ENCODE measurements around the gene TMEM141. TPM values are rescaled to one million over a fixed set of nuclear protein-coding genes. Genes with fewer than 3 reads are reported as not detected.

Gene TMEM141
- total and polyA plus RNA-seq, 10 of the 15 experiments (the other 5 are each of a cell fraction or from before 2014, with no cell fraction given), result 7.8 to 48.6 (median 34.4) TPM

DNA sequence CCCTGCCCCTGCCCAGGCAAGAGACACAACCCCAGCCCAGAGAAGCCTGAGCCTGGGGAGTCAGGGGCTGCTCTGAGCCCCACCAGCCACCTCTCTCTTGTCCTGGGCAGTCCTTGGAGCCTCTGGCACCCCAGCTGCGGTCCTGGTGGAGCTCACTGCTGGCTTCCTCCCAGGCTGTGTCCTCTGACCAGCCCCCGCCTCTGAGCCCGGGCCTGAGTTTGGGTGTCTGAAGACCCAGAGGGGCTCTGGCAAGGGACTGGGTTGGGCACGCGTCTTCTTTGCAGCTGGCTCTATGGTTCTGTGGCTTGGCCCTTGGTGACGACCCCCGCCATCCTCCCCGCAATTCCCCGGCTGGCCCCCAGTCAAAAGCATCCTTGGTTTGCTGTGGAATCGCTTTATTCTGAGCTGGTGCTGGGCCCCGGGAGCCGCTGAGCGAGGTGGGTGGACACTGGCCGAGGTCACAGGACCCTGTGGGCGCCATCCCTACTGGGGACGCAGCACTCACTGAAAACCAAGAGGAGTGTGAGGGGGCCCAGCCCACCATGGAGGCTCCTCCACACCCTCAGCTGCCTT is 47.4 kb upstream of the TMEM141 start:
- intact Hi-C loops (cut with micrococcal nuclease; ENCODE audit: unreplicated experiment), result no loop called here
- ChIA-PET CTCF (no interaction called here), SMC1A (ENCODE audit: uncharacterized antibody, unreplicated experiment) (no interaction called here), POLR2A (no interaction called here), RAD21 (ENCODE audit: unreplicated experiment) (interaction anchor here (1.2 kb wide), 1 partner anchor 14 kb away, joined by 3 read pairs; no protein-coding TSS in a partner anchor)
- BruUV-seq (replicated peaks), result no TSS peak
- Histone ChIP-seq H3K4me1 (ENCODE audit: control insufficient read depth, insufficient read depth, low read length) (peaks cover 15% of the 10 kb centered on the region), H3K79me2 (ENCODE audit: control insufficient read depth, insufficient read depth, low read length) (no peaks in the 10 kb centered on the region), H3K4me2 (ENCODE audit: control insufficient read depth, insufficient read depth) (no peak overlapping the region), H3K36me3 (ENCODE audit: control insufficient read depth in 2 of 2, insufficient read depth in 2 of 2, low read length in 1 of 2) (no peaks in the 10 kb centered on the region), H4K20me1 (ENCODE audit: control insufficient read depth, insufficient read depth) (no peaks in the 10 kb centered on the region), H3K27me3 (replicated peaks in 1 of 2; ENCODE audit: control insufficient read depth in 2 of 2, insufficient read depth in 2 of 2, low read length in 1 of 2) (peaks cover 0 to 8% of the 10 kb centered on the region in 2 experiments; a peak in 3 of 4 replicates), H2AFZ (ENCODE audit: control insufficient read depth, low read depth, low read length) (no peak overlapping the region), H3K4me3 (no peak overlapping the region), H3K9me3 (replicated peaks; ENCODE audit: control insufficient read depth, insufficient read depth, low read length) (no peaks in the 10 kb centered on the region), H3K9ac (ENCODE audit: control insufficient read depth, insufficient read depth, low read length) (no peak overlapping the region), H3K27ac (ENCODE audit: control insufficient read depth, insufficient read depth) (no peak overlapping the region)
- ATAC-seq, result no peak
- DNase-seq (ENCODE audit: low read depth, low spot score), result no peak
- FAIRE-seq, result no peak
- in situ Hi-C loops (cut with MboI), result no loop called here
- WGBS (ENCODE audit: insufficient coverage, insufficient replicate concordance, low lambda C conversion rate, missing lambda C conversion rate), result 51% methylated on average over 16 of the region's 16 CpGs
- TF ChIP-seq USF2 (IDR thresholded peaks at IDR 0.05; ENCODE audit: borderline replicate concordance, low read depth, low read length) (no peak), NRF1 (conservative IDR thresholded peaks at IDR 0.05; ENCODE audit: low read depth, low read length) (no peak), CHD2 (IDR thresholded peaks at IDR 0.05; ENCODE audit: borderline replicate concordance, low read depth, low read length) (no peak), KAT2A (conservative IDR thresholded peaks at IDR 0.05; ENCODE audit: control insufficient read depth, low read depth, low read length) (no peak), TCF12 (IDR thresholded peaks at IDR 0.05; ENCODE audit: low read depth, low read length) (no peak), CREB1 (IDR thresholded peaks at IDR 0.05; ENCODE audit: low read depth) (no peak), ZZZ3 (IDR thresholded peaks at IDR 0.05; ENCODE audit: control insufficient read depth, insufficient read length, low read depth) (no peak), PAX5 (IDR thresholded peaks at IDR 0.05; ENCODE audit: borderline replicate concordance, low read depth, low read length) (no peak), RELB (IDR thresholded peaks at IDR 0.05; ENCODE audit: low read depth) (no peak), DPF2 (IDR thresholded peaks at IDR 0.05) (no peak), STAT3 (IDR thresholded peaks at IDR 0.05; ENCODE audit: low read depth, low read length) (no peak), BHLHE40 (IDR thresholded peaks at IDR 0.05; ENCODE audit: borderline replicate concordance in 1 of 2, low read depth in 2 of 2, low read length in 1 of 2) (no peak)
- TF ChIP-seq, protein P1, sequence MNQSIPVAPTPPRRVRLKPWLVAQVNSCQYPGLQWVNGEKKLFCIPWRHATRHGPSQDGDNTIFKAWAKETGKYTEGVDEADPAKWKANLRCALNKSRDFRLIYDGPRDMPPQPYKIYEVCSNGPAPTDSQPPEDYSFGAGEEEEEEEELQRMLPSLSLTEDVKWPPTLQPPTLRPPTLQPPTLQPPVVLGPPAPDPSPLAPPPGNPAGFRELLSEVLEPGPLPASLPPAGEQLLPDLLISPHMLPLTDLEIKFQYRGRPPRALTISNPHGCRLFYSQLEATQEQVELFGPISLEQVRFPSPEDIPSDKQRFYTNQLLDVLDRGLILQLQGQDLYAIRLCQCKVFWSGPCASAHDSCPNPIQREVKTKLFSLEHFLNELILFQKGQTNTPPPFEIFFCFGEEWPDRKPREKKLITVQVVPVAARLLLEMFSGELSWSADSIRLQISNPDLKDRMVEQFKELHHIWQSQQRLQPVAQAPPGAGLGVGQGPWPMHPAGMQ (IDR thresholded peaks at IDR 0.05; ENCODE audit: borderline replicate concordance), result no peak
- TF ChIP-seq, protein P2, sequence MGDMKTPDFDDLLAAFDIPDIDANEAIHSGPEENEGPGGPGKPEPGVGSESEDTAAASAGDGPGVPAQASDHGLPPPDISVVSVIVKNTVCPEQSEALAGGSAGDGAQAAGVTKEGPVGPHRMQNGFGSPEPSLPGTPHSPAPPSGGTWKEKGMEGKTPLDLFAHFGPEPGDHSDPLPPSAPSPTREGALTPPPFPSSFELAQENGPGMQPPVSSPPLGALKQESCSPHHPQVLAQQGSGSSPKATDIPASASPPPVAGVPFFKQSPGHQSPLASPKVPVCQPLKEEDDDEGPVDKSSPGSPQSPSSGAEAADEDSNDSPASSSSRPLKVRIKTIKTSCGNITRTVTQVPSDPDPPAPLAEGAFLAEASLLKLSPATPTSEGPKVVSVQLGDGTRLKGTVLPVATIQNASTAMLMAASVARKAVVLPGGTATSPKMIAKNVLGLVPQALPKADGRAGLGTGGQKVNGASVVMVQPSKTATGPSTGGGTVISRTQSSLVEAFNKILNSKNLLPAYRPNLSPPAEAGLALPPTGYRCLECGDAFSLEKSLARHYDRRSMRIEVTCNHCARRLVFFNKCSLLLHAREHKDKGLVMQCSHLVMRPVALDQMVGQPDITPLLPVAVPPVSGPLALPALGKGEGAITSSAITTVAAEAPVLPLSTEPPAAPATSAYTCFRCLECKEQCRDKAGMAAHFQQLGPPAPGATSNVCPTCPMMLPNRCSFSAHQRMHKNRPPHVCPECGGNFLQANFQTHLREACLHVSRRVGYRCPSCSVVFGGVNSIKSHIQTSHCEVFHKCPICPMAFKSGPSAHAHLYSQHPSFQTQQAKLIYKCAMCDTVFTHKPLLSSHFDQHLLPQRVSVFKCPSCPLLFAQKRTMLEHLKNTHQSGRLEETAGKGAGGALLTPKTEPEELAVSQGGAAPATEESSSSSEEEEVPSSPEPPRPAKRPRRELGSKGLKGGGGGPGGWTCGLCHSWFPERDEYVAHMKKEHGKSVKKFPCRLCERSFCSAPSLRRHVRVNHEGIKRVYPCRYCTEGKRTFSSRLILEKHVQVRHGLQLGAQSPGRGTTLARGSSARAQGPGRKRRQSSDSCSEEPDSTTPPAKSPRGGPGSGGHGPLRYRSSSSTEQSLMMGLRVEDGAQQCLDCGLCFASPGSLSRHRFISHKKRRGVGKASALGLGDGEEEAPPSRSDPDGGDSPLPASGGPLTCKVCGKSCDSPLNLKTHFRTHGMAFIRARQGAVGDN (IDR thresholded peaks at IDR 0.05), result no peak
